HepG2 (cell line): ENCODE data around the gene PRKCE. TPM values are rescaled to one million over a fixed set of nuclear protein-coding genes. Genes with fewer than 3 reads are reported as not detected.

Experiments used
- ATAC-seq: fragments of 200-7000 bp; cut with Tn5 transposase; 3 replicates; pipeline ENCODE4 v1.9.1; 2020; ENCODE audit warnings: mild to moderate bottlenecking, moderate library complexity
- BruUV-seq: library from RNA; stranded (reverse); fragments of 400-500 nt; replicated peaks from 2 replicates; lab custom pipeline; 2021; lab: Mats Ljungman, UMichigan
- CTCF ChIA-PET: fragments of 300-600 bp; formaldehyde crosslinking; extraction: SDS; loops from one replicate; lab custom pipeline; 2021; ENCODE audit warnings: low total read pairs, inconsistent platforms, low intra/inter-chr PET ratio; lab: Yijun Ruan, JAX
- POLR2A ChIA-PET: fragments of 350-600 bp; sonication (Branson Sonifier 250); formaldehyde crosslinking; loops from one replicate; lab custom pipeline; 2020; ENCODE audit warnings: antibody characterized with exemption, inconsistent platforms; lab: Yijun Ruan, JAX
- DNase-seq: peaks from one replicate; pipeline ENCODE4 v3.0.0-alpha.2; 2015; ENCODE audit warnings: low spot score
- FAIRE-seq: peaks from 3 replicates; lab custom pipeline; 2011; peaks lifted over from hg19 to GRCh38; lab: Jason Lieb, UNC
- H2AFZ ChIP-seq: one replicate; pipeline ENCODE4 v1.6.1; 2011; ENCODE audit warnings: low read length, inconsistent platforms
- H3K27ac ChIP-seq: fragments of 300-600 bp; 3 replicates; pipeline ENCODE4 v1.8.0; 2011; ENCODE audit warnings: mixed run types, mild to moderate bottlenecking, mixed read lengths, low read length, inconsistent platforms; ENCODE audit not compliant: insufficient read depth; ENCODE audit errors: extremely low read length
- H3K27me3 ChIP-seq, 2 experiments: fragments of 200-600 bp in 1 of 2; 2 replicates in 1 of 2; 3 replicates in 1 of 2; pipeline versions ENCODE4 v1.6.0 to v1.8.0; 2011; ENCODE audit warnings: low read length in 2 of 2, mild to moderate bottlenecking in 2 of 2, moderate library complexity in 2 of 2, inconsistent platforms in 1 of 2; ENCODE audit not compliant: insufficient read depth in 2 of 2, control insufficient read depth in 1 of 2
- H3K36me3 ChIP-seq, 2 experiments: fragments of 200-600 bp in 1 of 2; replicated peaks in 1 of 2; 2 replicates in 1 of 2; 3 replicates in 1 of 2; pipeline versions ENCODE4 v1.5.1 to v1.8.0; 2011; ENCODE audit warnings: low read length in 2 of 2, inconsistent platforms in 1 of 2; ENCODE audit not compliant: insufficient read depth in 2 of 2, control insufficient read depth in 1 of 2
- H3K4me1 ChIP-seq: 2 replicates; pipeline ENCODE4 v1.5.1; 2012; ENCODE audit warnings: low read length, inconsistent platforms; ENCODE audit not compliant: insufficient read depth
- H3K4me2 ChIP-seq: 2 replicates; pipeline ENCODE4 v1.6.0; 2011; ENCODE audit warnings: low read depth, low read length, inconsistent platforms
- H3K4me3 ChIP-seq, 3 experiments: fragments of 200-600 bp in 1 of 3; sonication (generic), shearing (Covaris generic) in 1 of 3; replicated peaks in 1 of 3; 2 replicates each; pipeline ENCODE4 v1.5.1; 2011 to 2016; ENCODE audit warnings: low read length in 3 of 3, inconsistent platforms in 2 of 3, low read depth in 2 of 3, mild to moderate bottlenecking in 2 of 3, control low read depth in 1 of 3, mixed read lengths in 1 of 3; ENCODE audit not compliant: insufficient read depth in 1 of 3
- H3K79me2 ChIP-seq: one replicate; pipeline ENCODE4 v1.6.1; 2011; ENCODE audit warnings: low read length, inconsistent platforms; ENCODE audit not compliant: insufficient read depth
- H3K9ac ChIP-seq: 2 replicates; pipeline ENCODE4 v1.6.0; 2011; ENCODE audit warnings: mild to moderate bottlenecking, low read depth, low read length, inconsistent platforms; ENCODE audit not compliant: insufficient read depth
- H3K9me3 ChIP-seq: 2 replicates; pipeline ENCODE4 v1.5.1; 2012; ENCODE audit warnings: mild to moderate bottlenecking, low read length
- H4K20me1 ChIP-seq: 2 replicates; pipeline ENCODE4 v1.6.0; 2011; ENCODE audit warnings: inconsistent platforms, mild to moderate bottlenecking, low read length, moderate library complexity; ENCODE audit not compliant: insufficient read depth
- CHD4 ChIP-seq: fragments of 200-600 bp; sonication (generic); IDR thresholded peaks from 2 replicates; pipeline ENCODE4 v1.7.0; 2017; ENCODE audit warnings: mild to moderate bottlenecking, low read length, borderline replicate concordance
- FOSL2 ChIP-seq: sonication (generic); formaldehyde crosslinking; IDR thresholded peaks from 2 replicates; pipeline ENCODE4 v1.4.0; 2020; ENCODE audit warnings: missing genetic modification reagents
- FOXM1 ChIP-seq: sonication (generic); formaldehyde crosslinking; IDR thresholded peaks from 2 replicates; pipeline ENCODE4 v1.5.0; 2020; ENCODE audit warnings: missing genetic modification reagents
- GTF3A ChIP-seq: sonication (generic); formaldehyde crosslinking; conservative IDR thresholded peaks from 2 replicates; pipeline ENCODE4 v1.4.0; 2020; ENCODE audit warnings: mild to moderate bottlenecking, missing genetic modification reagents
- NKX3-1 ChIP-seq: sonication (generic); formaldehyde crosslinking; IDR thresholded peaks from 2 replicates; pipeline ENCODE4 v1.5.0; 2020; ENCODE audit warnings: missing genetic modification reagents
- PLRG1 ChIP-seq: fragments of 450-650 bp; conservative IDR thresholded peaks from 2 replicates; pipeline ENCODE4 v1.6.1; 2016
- RFX5 ChIP-seq: IDR thresholded peaks from 2 replicates; pipeline ENCODE4 v1.6.1; 2011; ENCODE audit warnings: low read depth, low read length, improper control_type of control experiment
- SMC3 ChIP-seq: IDR thresholded peaks from 2 replicates; pipeline ENCODE4 v1.6.1; 2011; ENCODE audit warnings: low read length, improper control_type of control experiment
- SRSF9 ChIP-seq: fragments of 200-400 bp; formaldehyde crosslinking; IDR thresholded peaks from 2 replicates; pipeline ENCODE4 v1.6.1; 2018; ENCODE audit warnings: borderline replicate concordance, mild to moderate bottlenecking, low read depth, low read length; ENCODE audit not compliant: insufficient read depth, poor library complexity, severe bottlenecking
- SYNCRIP ChIP-seq: fragments of 200-400 bp; formaldehyde crosslinking; IDR thresholded peaks from 2 replicates; pipeline ENCODE4 v1.6.1; 2018; ENCODE audit warnings: mild to moderate bottlenecking, low read depth, low read length; ENCODE audit not compliant: insufficient read depth
- U2AF1 ChIP-seq: fragments of 200-400 bp; formaldehyde crosslinking; optimal IDR thresholded peaks from 2 replicates; pipeline ENCODE3; 2017; ENCODE audit warnings: mild to moderate bottlenecking, low read depth, low read length
- ZFP62 ChIP-seq: sonication (generic); formaldehyde crosslinking; IDR thresholded peaks from 2 replicates; pipeline ENCODE4 v1.4.0; 2020; ENCODE audit warnings: missing genetic modification reagents
- ZNF296 ChIP-seq: sonication (generic); formaldehyde crosslinking; conservative IDR thresholded peaks from 2 replicates; pipeline ENCODE4 v1.5.0; 2020; ENCODE audit warnings: mild to moderate bottlenecking, missing genetic modification reagents
- ZNF567 ChIP-seq: sonication (generic); formaldehyde crosslinking; IDR thresholded peaks from 2 replicates; pipeline ENCODE4 v1.8.1; 2023; ENCODE audit warnings: mild to moderate bottlenecking, missing genetic modification reagents, borderline replicate concordance
- ZNF598 ChIP-seq: sonication (generic); formaldehyde crosslinking; IDR thresholded peaks from 2 replicates; pipeline ENCODE4 v1.5.1; 2020; ENCODE audit warnings: mild to moderate bottlenecking, missing genetic modification reagents, borderline replicate concordance
- ZNF747 ChIP-seq: sonication (generic); formaldehyde crosslinking; IDR thresholded peaks from 2 replicates; pipeline ENCODE4 v1.8.1; 2023; ENCODE audit warnings: missing genetic modification reagents, mild to moderate bottlenecking, borderline replicate concordance
- WGBS: methylation state at CpG from one replicate; pipeline ENCODE4 v1.1.6; 2017; ENCODE audit warnings: low lambda C conversion rate; 5-methylcytosine and 5-hydroxymethylcytosine counted together
- in situ Hi-C: cut with HindIII; loops from 2 replicates; pipeline ENCODE4 v1.10.0; 2017; ENCODE audit warnings: low pct_unique_long_range_greater_than_20kb; ENCODE audit not compliant: extremely low pct_ligation_motif_present
- intact Hi-C: fragments of 100-400 bp; cut with micrococcal nuclease; formaldehyde crosslinking; loops from one replicate; pipeline ENCODE4 v1.10.0; 2022; ENCODE audit not compliant: unreplicated experiment
- polyA plus RNA-seq, 8 experiments: library from polyadenylated mRNA; depleted of rRNA in 3 of 8; stranded (reverse) in 7 of 8; unstranded in 1 of 8; fragments of >200 nt; fragmentation: Illumina TruSeq in 4 of 8; extraction: Trizol in 4 of 8; gene quantifications; 2 replicates each; pipeline versions ENCODE4 v1.2.1 to v1.2.3, GENCODE V29; 2011 to 2016; ENCODE audit warnings: low read depth in 4 of 8, missing spikeins in 1 of 8, mixed read lengths in 1 of 8; ENCODE audit not compliant: insufficient read depth in 1 of 8
- total RNA-seq, 5 experiments: library from RNA; depleted of rRNA; stranded (reverse); fragments of >200 nt; fragmentation: Illumina TruSeq; extraction: Trizol; gene quantifications; 2 replicates each; pipeline ENCODE4 v1.2.3, GENCODE V29; 2016; ENCODE audit warnings: low read depth in 1 of 5
- TF ChIP-seq, protein P1 (sequence below): sonication (generic); formaldehyde crosslinking; IDR thresholded peaks from 2 replicates; pipeline ENCODE4 v1.9.0; 2021; ENCODE audit warnings: missing genetic modification reagents, mild to moderate bottlenecking, borderline replicate concordance

Gene PRKCE
- total and polyA plus RNA-seq, 2 of the 13 experiments (the other 11 are each of a cell fraction or from before 2014, with no cell fraction given) = 1.0 to 3.9 TPM

DNA sequence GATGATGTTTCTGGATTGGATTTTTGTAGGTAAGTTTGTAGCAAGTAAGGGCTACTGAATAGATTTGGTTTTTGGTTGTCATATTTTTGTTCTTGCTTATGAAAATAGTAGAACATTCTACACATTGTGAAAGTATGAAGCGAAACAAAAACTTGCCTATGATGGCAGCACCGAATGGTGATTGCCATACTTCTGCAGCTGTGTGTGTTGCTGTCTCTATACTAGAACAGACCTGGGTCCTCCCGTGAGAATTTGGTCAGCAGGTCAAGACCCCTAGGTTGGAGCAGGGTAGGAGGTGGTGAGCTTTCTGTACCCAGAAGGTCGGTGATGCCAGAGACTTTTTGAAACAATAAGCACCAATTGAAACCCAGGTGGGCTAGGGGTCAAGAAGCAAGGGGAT, 322.6 kb downstream of the PRKCE start:
- FAIRE-seq (no peak), DNase-seq (no peak), ATAC-seq (no peak)
- in situ Hi-C loops = no loop called here
- H3K79me2 ChIP-seq = no peaks in the 10 kb centered on the region
- no peak overlapping the region for H3K9ac ChIP-seq
- no peaks in the 10 kb centered on the region for H3K36me3 ChIP-seq
- H3K9me3 ChIP-seq = no peaks in the 10 kb centered on the region
- no peaks in the 10 kb centered on the region for H4K20me1 ChIP-seq
- no TSS peak for BruUV-seq
- no peaks in the 10 kb centered on the region for H3K27me3 ChIP-seq
- H3K4me3 ChIP-seq = no peak overlapping the region
- no peak overlapping the region for H3K27ac ChIP-seq
- 0 out of 2 replicates have a peak, but pooled peaks cover 5% of the 10 kb centered on the region for H3K4me1 ChIP-seq
- no peak overlapping the region for H2AFZ ChIP-seq
- 74% methylated on average over 4 of the region's 4 CpGs for WGBS
- intact Hi-C loops = no loop called here
- POLR2A ChIA-PET = no interaction called here
- H3K4me2 ChIP-seq = no peak overlapping the region
- TF ChIP-seq SYNCRIP = no peak
- TF ChIP-seq SMC3 = no peak
- no peak for TF ChIP-seq RFX5
- TF ChIP-seq GTF3A (CRISPR knock-in tag) = no peak
- no peak for TF ChIP-seq SRSF9
- no peak for TF ChIP-seq U2AF1
- no peak for TF ChIP-seq FOSL2 (CRISPR knock-in tag)
- TF ChIP-seq ZNF296 (CRISPR knock-in tag) = no peak
- no peak for TF ChIP-seq CHD4
- CTCF ChIA-PET = no interaction called here

DNA sequence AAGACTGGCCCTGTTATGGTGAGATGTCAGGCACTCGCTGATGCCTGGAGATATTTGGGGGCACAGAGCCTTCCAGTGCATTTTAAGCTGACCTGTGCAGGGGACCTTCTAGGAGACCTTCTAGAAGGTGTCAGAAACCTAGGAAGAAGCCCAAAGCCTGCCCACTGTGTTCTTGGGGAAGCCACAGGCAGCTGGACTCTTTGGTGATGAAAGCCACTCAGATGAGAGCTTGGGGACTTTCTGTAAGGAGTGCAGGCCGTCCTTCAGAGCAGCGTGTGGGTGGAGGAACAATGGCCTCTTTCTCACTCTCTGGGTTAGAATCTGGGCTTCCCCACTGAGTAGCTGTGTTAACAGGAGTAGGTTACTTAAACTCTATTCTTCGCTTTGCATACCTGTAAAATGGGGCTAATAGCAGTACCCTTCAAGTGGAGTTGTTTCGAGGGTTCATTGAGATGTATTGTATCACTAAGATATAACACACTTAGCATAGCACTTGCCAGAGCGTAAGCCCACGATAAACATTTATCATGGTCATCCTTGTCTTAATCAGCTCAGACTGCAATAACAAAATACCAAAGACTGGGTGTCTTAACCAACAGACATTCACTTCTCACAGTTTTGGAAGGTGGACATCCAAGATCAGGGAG, 323.4 kb downstream of the PRKCE start:
- WGBS = 56% methylated on average over 6 of the region's 7 CpGs
- intact Hi-C loops = no loop called here
- no TSS peak for BruUV-seq
- TF ChIP-seq ZNF747 (CRISPR knock-in tag) (no peak), ZFP62 (no peak), FOXM1 (CRISPR knock-in tag) (no peak), PLRG1 (no peak), ZNF567 (CRISPR knock-in tag) (no peak), ZNF598 (CRISPR knock-in tag) (no peak), NKX3-1 (CRISPR knock-in tag) (no peak)
- TF ChIP-seq, protein P1, sequence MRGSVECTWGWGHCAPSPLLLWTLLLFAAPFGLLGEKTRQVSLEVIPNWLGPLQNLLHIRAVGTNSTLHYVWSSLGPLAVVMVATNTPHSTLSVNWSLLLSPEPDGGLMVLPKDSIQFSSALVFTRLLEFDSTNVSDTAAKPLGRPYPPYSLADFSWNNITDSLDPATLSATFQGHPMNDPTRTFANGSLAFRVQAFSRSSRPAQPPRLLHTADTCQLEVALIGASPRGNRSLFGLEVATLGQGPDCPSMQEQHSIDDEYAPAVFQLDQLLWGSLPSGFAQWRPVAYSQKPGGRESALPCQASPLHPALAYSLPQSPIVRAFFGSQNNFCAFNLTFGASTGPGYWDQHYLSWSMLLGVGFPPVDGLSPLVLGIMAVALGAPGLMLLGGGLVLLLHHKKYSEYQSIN (CRISPR knock-in tag) = no peak
- no peak for DNase-seq
- Histone ChIP-seq H3K27me3 (no peaks in the 10 kb centered on the region), H3K4me2 (no peak overlapping the region), H3K27ac (no peak overlapping the region), H3K4me1 (0 out of 2 replicates have a peak, but pooled peaks cover 5% of the 10 kb centered on the region), H2AFZ (no peak overlapping the region), H4K20me1 (no peaks in the 10 kb centered on the region), H3K4me3 (no peak overlapping the region), H3K9ac (no peak overlapping the region), H3K79me2 (no peaks in the 10 kb centered on the region), H3K9me3 (no peaks in the 10 kb centered on the region), H3K36me3 (no peaks in the 10 kb centered on the region)
- ATAC-seq = no peak
- ChIA-PET CTCF (no interaction called here), POLR2A (no interaction called here)
- no peak for FAIRE-seq
- in situ Hi-C loops = no loop called here
